HG03095 (cell line): ENCODE measurements around the gene ALK.

Source experiments
- ATAC-seq: cut with Tn5 transposase; IDR thresholded peaks from one replicate; pipeline ENCODE4 v1.9.1; 2021; ENCODE audit warnings: moderate library complexity; ENCODE audit not compliant: unreplicated experiment

Gene ALK

DNA sequence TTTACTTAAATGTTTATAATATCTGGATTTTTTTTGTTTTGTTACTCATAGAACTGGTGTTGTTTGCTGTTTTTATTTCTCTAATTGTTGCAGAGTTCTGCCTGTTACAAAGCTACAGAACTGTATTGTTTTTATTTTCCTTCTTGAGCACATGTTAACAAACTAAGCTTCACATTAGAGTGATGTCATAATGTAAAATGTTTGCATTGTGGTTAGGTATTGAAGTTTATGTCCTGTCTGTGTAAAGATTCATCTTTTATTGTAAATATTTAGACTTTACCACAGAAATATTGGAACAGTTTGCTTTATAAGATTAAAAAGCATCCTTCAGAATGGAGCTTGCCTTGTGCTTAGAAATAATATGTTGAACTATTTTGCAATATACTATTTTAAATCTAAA lies 738.5 kb downstream of the ALK start:
- no peak for ATAC-seq

DNA sequence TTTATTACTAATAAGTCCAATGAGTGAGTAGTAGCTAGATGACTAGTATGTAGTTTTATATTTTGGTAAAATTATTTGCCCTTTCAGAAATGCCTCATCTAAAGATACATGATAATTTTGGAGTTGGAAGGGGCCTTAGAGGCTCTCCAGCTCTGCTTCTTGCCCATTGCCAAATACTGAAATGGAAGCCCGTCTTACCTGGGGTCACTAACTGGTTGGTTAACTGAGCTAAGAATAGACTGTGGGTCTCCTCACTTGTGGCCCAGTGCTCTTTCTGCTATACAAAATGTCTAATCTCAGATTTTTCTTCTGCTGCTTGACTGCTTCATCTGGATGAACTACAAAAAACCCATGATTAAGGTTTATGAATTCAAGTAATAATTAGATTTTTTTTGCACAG lies 739.1 kb downstream of the ALK start:
- ATAC-seq = no peak

DNA sequence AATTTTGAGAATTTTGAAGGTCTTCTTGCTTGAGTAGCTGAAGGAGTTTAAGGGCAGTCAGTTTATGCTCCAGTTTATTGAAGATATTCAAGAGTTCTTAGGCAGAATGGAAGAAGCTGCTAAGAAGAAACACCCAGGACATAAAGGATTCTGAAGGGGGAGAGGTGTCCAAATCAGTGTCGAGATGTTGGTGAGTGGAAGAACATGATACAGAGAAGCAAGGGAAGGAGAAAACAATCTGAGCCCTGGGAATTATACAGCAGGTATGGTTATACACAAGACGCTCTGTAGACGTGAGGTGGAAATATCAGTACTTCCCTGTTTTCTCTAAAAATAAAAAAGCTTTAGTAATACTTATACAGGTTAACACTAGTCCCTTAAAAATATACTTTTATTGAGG lies 746.0 kb downstream of the ALK start:
- ATAC-seq = no peak

DNA sequence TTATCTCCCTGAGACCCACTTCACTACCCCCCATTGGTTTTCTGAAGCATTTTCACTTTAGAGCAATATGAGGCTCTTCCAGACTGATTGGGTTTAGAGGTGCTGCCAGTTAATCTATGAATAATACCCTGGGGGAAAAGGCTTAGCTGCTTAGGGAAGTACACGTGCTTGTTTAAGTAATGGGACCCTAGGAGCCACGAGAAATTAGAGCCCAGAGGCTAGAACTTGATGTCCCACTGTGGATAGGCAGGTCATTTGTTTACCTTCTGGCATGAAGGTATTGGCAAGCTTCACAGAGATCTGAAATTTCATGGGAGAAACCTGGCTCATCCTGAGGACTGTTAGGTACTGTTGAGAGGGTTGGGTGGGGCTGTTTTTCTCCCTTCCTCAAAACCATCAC lies 746.4 kb downstream of the ALK start:
- ATAC-seq = no peak

DNA sequence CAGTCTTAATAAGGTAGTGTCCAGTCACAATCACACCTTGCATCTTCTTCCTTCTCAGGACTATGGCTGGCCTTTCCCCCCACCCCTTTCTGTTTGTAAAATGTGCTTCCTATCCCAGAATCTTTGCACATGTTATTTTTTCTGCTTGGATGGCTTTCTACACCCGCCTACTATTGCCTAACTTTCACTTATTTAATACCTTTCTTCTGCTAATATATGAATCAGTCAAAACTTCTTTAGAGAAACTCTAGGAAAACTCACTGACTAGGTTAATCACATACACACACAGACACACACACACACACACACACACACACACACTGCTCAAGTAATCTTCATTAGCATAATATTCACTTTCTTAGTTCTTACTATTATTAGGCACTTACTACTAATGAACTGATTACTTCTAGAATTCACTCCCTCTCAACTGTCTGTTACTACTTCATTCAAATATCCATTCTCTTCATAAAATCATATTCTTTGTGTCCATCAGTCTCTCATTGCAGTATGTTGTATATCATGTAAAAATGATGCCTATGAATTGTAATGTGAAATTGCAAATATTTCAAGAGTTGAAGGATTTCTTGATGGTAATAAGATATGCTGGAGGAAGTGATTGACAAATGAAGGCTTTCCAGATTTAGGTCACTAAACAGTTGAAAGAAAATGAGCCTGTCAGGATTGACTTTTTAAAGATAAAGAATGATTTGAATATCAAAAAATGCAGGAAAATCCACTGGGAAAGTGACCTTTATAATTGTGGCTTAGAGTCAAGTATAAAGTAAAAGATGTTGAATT lies 754.9 kb downstream of the ALK start:
- no peak for ATAC-seq

DNA sequence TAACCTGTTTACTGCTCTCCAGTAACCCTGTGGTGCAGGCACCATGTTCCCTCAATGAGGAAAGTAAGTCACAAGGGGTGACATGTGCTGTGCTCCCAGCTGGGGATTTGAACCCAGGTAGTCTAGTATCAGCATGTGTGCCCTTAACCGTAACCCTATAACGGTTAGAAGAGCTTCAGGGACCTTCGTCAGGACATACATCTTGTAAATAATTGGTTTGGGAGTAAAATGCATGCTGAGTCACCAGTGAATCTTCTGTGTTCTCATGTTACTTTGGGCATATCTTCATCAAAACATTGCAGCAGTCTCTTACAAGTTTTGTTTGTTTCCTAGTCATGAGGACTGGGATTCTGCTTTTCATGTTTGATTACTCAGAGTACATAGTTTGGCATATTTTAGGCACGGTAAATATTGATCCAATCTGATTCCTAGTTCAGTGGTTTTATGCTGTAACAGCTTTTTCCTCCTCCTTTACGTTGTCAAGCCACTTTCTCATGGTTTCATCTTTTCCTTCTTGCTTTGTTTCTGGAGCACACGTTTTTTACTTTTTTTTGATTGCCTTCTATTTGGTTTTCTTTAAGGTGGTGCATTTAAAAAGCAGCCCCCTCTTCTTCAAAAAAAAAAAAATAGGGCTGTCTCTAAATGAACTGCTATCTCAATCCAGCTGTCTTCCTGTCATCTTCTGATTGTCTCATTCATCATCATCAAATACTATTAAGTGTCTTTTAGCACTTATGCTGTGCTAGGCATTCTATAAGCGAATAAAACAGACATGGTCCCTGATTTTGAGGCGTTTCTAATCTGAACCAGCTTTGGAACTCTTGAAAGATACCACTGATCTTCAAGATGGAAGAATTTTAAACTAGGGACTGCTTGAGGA lies 755.8 kb downstream of the ALK start:
- no peak for ATAC-seq

DNA sequence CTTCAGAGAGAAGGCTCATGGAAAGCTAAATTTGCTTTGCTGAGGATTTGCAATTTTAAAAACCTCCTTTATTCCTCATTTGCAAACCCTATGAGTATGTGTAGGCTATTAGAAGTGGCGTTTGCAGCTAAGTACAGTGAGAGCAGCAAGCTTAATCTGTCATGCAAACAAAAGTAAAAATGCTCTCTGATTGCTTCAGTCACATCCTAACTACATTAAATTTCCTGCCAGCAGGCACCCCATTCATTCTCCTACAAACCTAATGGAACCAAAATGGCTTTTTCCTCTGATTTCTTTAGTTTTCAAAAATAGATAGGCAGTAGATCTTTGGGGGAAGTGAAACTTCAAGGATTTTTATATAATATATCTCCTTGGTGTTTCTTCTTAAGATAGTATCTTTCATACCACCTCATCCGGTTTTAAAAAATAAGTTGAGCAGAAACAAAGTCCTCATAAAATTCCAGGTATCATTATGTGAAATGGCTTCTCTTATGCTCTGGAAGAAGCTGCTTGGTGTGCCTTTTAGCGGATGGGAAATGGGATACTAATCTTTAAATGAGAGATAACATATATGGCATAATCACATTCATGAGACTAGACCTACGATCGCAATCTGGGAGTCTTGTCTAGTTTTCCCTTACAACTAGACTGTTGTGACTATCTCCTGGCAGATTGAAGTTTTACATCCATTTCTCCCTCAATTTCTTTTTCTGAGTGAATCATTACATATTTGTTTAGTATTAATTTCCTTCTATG lies 757.1 kb downstream of the ALK start:
- no peak for ATAC-seq

DNA sequence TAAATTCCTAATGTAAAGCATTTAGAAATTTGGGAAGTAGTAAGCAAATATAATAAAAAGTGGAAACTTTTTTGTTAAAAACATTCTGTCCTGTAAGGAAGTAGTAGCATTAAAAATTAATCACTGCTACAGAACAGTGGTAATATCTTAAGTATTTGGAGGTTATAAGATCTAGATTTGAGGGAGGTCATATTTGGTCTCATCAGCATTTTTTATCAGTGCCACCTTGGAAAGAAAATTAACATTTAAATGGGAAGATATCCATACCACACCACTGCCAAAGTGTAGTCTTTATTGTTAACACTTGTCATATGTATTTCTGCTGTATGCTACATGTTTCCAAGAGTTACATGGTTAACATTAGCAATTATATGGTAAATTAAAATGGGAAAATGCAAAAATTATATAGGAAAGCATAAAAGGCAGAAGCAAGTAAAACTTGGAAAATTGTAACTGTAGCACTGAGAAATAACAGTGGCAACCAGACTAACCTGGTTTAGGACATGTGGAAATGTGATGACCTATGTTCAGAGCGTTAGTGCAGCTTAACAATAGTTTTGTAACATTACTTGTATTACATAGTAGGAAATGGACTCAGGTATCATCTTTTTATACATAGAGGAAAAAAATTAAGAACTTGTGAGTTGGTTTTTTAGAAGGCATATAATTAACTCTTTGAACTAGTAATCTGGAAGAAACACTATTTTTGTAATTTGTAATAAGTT lies 759.0 kb downstream of the ALK start:
- ATAC-seq = no peak

DNA sequence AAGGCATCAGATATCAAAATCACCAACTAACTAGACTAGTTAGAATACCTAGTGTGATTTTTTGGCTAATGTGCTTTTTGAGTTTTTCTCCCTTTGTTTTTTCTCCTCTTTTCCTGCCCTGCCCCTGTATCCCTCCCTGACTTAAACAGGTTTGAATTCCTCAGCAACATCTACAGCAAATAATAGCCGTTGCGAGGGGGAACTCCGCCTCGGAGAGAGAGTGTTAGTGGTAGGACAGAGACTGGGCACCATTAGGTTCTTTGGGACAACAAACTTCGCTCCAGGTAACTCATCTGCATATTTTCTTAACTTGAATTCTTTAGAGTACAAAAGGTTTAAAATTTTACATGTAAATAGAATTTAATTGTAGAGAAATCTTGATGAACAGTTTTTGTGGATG lies 761.2 kb downstream of the ALK start:
- no peak for ATAC-seq

DNA sequence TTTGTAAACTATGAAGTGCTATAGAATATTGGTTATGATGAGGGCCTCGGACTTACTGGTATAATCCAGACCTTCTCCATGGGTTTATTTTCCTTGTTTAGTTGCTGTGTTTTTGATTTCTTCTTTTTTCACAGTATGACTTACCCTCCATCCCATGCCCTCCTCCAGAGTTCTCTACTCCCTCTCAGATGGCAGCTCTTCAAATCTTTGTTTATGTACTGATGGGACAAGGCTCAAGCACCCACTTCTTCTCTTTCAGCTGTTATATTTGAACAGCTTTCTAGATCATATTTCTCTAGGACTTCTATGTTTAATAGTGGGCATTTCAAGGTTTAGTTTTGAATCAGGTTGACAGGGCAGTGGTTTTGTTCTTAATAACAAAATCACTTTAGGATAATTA lies 762.3 kb downstream of the ALK start:
- no peak for ATAC-seq

DNA sequence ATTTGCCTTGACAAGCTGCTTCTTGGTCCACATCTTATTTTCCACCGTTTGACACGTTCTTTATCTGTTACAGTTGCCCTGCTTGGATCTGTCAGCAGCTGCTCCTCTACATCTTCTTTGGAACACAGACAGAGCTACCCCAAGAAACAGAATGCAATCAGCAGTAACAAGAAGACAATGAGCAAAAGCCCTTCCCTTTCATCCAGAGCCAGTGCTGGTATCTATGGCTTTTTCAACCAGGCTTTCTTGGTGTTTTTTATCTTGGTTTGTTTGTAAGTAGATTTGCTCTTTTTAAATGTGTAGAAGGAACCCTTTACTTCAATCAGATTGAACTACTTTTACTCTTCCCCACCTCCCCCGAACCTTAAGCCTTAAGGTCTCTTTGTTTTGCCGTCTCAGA lies 764.3 kb downstream of the ALK start:
- ATAC-seq = no peak

DNA sequence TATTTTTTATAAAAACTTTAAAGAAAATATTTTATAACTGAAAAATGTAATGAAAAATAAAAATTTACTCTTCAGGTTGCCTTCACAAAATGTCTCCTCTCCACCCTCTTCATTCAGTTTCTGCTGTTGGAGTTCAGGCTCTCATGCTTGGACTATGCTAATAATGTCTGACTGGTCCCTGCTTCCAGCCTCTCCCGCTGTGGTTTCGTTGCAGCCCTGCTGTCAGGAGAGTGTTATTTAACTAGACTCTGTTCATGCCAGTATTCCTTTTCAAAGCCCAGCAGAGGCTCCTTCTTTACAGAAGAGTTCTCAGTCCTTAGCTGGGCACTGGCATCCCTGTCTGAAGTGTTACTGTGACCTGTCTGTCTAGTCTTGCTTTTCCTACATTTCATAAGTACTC lies 765.8 kb downstream of the ALK start:
- no peak for ATAC-seq

DNA sequence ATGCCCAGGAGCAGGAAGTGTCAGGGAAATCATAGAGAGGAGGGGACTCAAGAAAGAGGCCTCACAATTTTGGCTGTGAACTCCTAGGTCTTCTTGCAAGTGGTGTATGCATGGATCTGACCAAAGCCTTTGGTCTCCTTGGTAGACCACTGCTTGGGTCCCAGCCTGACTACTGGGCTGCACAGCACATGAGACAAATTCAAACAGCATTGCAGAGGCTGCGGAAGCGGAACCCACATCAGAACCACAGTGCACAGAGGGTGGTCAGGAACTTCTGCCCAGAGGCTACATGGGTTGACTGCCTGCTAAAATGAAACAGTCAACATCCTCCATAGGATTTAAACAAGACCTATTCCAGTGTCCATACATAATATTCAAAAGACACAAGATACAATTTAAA lies 766.8 kb downstream of the ALK start:
- no peak for ATAC-seq

DNA sequence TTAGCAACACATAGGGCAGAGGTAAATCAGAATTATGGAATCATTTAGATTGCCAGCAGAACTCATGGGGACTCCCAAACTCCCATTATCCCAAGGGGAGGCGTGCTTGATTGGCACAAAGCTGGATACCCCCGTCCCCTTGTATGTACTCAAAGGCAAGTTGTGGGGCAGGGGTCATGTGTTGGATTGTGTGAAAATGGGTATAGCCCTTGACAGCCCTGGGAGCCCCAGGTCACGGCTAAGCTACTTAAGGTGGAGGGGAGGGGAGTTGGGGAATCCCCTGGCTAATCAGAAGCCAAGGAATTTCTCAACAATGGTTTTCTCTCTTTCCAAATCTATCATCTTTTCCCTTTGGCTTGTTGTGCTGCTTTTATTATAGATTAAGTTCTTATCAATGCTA lies 773.4 kb downstream of the ALK start:
- no peak for ATAC-seq

DNA sequence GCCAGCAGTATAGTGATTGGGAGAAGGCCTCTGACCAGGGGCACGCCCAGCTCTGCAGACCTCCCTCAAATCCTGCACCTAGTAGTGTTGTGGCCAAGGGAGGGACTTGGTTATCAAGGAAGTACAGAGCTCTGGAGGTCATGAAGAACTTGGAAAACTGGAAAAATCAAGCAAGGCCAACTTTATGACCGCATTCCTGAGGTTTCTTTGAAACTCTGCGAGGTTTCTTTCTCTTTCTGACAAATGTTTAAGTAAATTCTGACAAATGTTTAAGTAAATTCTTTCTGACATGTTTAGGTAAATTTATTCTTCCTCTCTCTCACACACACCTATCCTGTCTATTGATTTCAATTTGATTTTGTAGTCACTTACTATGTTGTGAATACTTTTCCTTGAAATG lies 775.2 kb downstream of the ALK start:
- ATAC-seq = no peak

DNA sequence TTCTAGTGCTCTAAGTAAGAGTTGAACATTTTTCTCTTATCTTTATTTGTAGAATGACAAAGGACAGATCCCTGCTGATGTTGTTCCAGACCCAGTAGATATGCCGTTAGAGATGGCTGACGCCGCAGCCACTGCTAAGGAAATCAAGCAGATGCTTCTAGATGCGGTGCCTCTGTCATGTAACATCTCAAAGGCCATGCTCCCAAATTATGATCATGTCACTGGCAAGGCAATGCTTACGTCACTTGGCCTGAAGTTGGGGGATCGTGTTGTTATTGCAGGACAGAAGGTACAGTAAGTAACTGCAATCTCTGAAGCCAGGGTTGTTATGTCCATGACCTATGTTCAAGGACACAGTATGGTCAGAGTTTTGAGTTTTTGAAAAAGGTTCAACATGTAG lies 777.7 kb downstream of the ALK start:
- ATAC-seq = no peak
